ELR (cell line): ENCODE measurements around the gene COL15A1.

Experiments used
- DNase-seq: peaks from one replicate; pipeline ENCODE4 v3.0.0-alpha.2; 2015; ENCODE audit warnings: low read depth

COL15A1 gene

DNA sequence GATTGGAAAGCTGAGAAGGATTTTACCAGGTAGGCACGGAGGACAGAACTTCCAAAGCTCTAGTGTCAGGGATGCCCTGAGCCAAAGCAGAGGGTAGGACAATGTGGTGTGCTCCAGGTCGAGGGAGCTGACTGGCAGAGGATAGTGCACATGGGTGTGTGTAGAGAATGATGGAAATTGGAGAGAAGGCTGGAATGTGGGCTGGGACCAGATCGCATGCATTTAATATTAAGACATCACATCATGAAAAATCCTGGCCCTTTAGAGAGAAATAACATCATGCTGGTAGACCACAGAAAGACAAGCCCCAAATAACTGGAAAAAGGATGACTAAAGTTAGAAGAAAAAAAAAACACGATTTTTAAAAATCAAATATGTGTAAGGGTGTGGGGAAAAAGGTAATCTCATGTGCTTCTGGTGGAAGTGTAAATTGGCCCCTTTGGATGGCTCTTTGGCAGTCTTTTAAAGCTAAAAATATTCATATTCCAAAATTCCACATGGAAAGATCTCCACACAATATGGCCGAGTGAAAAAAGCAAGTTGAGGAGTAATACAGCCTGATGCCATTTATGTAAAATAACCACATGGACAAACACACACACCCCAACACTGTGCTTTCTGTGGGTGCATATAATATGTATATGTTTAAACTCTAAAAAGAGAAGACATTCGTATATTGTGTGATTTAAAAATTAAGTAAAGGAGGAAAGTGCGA, 94.2 kb downstream of the COL15A1 start:
- no peak for DNase-seq

DNA sequence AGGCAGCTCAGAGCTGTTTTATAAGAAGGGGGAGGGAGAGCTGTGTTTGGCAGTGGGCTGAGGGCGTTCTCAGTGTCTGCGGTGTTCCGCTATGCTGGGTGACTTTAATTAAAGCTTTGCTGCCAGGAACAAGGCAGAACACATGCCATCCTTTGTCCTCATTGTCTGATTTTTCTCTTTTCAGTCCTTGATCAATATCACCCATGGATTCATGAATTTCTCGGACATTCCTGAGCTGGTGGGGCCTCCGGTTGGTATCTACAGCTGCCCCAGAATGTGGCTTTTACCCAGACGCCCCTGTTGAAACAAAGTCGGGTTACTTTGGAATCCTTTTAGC, 94.7 kb downstream of the COL15A1 start:
- DNase-seq = no peak

- peak; percentile 84 for DNase-seq
Measured at GRCh38 chr9:99039505-99040182, 95.9 kb downstream of the COL15A1 start.

GRCh38 chr9:99040251-99040900, 96.7 kb downstream of the COL15A1 start:
- DNase-seq = no peak

- DNase-seq = peak; percentile 88
Measured at GRCh38 chr9:99040911-99041582, 97.3 kb downstream of the COL15A1 start.

DNA sequence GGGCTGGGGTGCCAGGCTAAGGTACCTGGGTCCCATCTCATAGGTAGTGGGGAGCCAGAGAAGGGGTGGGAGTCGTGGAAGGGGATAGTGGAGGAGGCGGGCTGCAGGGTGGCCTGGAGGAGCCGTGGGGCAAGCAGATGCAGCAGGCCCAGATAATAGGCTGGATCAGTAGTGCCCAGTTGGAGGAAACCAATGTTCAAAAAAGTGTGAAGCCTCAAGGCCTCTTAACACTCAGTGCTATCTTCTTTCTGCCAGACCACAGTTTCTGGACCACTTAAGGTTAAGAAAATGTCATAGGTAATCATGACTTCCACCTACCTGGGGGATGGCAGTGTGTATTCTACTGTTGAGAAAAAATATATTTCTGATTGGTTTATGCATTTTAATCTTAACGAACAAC, 97.9 kb downstream of the COL15A1 start:
- DNase-seq = no peak

DNA sequence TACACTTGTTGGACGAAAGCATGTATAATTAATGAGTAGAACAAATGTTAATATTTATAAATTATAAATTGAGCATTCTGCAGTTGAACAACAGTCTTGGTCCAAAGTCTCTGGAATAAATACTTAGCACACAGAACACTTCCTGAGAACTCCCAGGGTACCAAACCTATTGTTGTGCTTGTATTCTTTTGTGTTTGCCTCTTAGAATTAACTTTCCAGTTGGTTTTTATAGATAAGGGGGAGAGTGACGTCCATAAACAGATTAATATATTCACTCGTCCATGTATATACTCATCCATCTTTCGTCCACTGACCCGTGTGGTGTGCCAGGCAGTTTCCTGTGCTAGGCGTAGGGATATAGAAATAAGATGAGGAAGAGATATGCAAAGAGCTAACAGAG, 98.9 kb downstream of the COL15A1 start:
- no peak for DNase-seq

- peak; percentile 69 for DNase-seq
Measured at GRCh38 chr9:99044827-99045226, 101.1 kb downstream of the COL15A1 start.

GRCh38 chr9:99046068-99046467, 102.4 kb downstream of the COL15A1 start:
- DNase-seq = no peak

DNA sequence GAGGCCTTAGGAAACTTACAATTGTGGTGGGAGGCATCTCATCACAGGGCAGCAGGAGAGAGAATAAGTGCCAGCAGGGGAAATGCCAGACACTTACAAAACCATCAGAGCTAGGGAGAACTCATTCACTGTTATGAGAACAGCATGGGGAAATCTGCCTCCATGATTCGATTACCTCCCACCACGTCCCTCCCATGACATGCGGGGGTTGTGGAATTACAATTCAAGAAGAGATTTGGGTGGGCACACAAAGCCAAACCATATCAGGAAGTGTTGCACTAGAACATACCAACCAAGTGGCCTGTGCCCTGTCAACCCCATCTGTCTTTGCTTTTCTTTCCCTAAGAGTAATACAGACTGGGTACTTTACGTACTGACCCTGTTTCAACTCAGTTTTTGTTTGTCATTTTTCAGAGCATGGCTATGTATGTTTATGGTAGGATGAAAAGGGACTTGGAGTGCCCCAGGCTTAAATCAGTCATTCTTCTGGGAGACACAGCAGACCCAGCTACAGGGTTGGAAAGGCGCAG, 102.9 kb downstream of the COL15A1 start:
- DNase-seq = no peak

GRCh38 chr9:99049228-99049627, 105.5 kb downstream of the COL15A1 start:
- no peak for DNase-seq

GRCh38 chr9:99049641-99050040, 105.9 kb downstream of the COL15A1 start:
- DNase-seq = peak; percentile 30

GRCh38 chr9:99050292-99050911, 106.7 kb downstream of the COL15A1 start:
- peak; percentile 98 for DNase-seq

GRCh38 chr9:99050924-99051323, 107.2 kb downstream of the COL15A1 start:
- no peak for DNase-seq

GRCh38 chr9:99051406-99051805, 107.7 kb downstream of the COL15A1 start:
- DNase-seq = no peak

GRCh38 chr9:99051851-99052250, 108.1 kb downstream of the COL15A1 start:
- DNase-seq = no peak

DNA sequence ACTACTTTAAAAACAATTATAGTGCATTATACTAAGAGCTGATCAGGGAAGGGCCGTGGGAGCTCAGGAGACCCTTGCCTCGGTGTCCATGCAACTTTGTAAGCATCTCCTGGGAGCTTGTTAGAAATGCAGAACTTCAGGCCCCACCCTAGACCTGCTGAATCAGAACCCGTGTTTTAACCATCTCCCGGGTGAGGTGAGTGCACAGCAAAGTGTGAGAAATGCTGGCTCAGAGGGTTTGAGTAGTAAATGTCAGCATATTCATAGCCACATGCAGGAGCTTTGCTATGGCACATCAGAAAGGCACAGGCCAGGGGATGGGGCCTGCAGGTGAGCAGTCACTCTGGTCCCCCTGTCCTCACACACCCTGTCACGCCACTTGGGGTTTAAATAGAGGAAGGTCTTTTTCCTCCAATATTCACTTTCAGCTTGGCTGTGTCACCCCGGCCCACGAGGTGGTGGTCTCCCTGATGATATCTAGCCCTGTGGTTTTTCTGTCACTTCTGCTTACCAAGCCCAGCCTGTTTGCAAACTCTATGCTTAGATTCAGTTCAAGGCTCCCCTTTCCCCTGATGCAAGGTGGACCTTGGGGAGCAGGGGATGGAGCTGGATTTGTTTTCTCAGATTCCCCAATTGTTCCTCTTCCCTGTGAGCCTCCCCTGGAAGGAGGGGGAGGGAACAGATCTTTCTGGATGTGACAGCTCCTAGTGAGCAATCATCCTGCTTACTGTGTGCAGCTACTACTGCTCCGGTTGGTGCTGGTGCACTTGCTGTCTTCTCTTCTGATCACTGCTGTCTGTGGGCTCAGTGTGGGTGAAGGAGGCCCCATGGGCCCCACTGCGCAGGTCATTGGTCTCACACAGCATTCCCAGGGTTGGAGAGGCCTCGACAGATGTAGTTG, 109.4 kb downstream of the COL15A1 start:
- no peak for DNase-seq

DNA sequence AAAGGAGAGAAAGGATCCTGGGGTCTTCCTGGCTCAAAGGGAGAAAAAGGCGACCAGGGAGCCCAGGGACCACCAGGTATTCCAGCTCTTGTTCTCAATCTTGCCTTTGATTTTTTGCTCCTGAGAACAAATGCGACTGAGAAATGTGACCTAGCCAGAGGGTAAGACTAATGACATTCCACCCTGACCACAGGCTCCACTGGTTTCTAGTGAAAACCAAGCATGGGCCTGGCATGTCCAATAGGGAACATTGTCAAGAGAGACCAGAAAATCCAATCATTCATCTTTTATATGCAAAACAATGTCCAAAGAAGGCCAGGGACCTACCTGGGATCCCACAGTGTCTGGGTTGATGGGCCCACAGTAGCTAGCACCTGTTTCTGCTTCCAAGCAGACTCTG, 110.9 kb downstream of the COL15A1 start:
- DNase-seq = peak; percentile 80

DNA sequence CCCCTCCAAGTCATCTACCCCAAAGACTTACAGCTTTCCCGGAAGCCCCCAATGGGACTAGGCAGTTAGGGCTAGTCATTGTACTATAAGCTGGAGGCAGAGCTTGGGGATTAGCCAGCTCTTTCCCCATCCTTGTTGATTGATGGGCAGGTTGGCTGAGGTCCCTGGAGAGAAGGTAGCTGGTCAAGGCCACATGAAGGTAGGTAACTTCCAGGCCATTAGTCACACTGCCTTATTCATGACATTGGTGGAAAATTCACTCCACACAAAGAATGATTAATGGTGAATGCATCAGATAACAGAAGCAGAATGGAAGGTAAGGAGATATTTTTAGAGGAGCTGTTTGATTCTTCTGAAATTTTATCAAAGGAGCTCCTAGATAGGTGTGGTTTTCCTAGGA, 111.7 kb downstream of the COL15A1 start:
- peak; percentile 76 for DNase-seq

DNA sequence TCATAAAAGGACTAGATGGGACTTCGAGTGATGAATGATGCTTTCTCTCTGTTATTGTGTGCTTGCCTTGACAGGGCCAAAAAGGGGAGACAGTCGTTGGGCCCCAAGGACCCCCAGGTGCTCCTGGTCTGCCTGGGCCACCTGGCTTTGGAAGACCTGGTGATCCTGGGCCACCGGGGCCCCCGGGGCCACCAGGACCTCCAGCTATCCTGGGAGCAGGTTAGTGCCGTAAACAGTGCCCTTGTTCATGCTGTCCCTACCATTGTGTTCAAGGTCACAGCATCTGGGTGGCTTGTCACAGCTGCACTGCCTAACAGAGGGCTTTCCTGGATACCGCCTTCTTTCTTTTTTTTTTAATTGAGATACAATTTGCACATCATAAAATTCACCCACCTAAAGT, 112.5 kb downstream of the COL15A1 start:
- no peak for DNase-seq
